Caco-2 (cell line): Measurements from ENCODE around the gene CDCA8. TPM values are rescaled to one million over a fixed set of nuclear protein-coding genes. Genes with fewer than 3 reads are reported as not detected.

Source experiments
- BruUV-seq: library from RNA; stranded (reverse); fragments of 400-500 nt; replicated peaks from 2 replicates; lab custom pipeline; 2021; lab: Mats Ljungman, UMichigan
- CTCF ChIA-PET: fragments of 300-600 bp; sonication (Branson Sonifier 250); formaldehyde crosslinking; loops from one replicate; lab custom pipeline; 2022; ENCODE audit warnings: antibody characterized with exemption; lab: Charles Lee
- POLR2A ChIA-PET: fragments of 300-600 bp; sonication (Branson Sonifier 250); formaldehyde crosslinking; loops from one replicate; lab custom pipeline; 2022; ENCODE audit warnings: antibody characterized with exemption; lab: Charles Lee
- DNase-seq, 2 experiments: peaks; one replicate each; pipeline versions ENCODE4 v3.0.0 to v3.0.0-alpha.2; 2020 to 2022
- H3K27me3 ChIP-seq: replicated peaks from 2 replicates; pipeline ENCODE4 v1.6.0; 2011; ENCODE audit warnings: low read length; ENCODE audit not compliant: control insufficient read depth, insufficient read depth
- H3K36me3 ChIP-seq: 2 replicates; pipeline ENCODE4 v1.5.1; 2011; ENCODE audit warnings: low read length; ENCODE audit not compliant: control insufficient read depth, insufficient read depth
- H3K4me1 ChIP-seq: fragments of 250-450 bp; sonication (Bioruptor Pico); 2 replicates; pipeline ENCODE4 v1.5.1; 2020; ENCODE audit warnings: mild to moderate bottlenecking
- H3K4me3 ChIP-seq: 2 replicates; pipeline ENCODE4 v1.5.1; 2011; ENCODE audit warnings: low read depth, mild to moderate bottlenecking, control low read depth, low read length
- H3K9me3 ChIP-seq: fragments of 250-450 bp; sonication (Bioruptor Pico); 2 replicates; pipeline ENCODE4 v1.5.1; 2020; ENCODE audit warnings: mild to moderate bottlenecking, moderate library complexity
- H3K27ac Mint-ChIP-seq: one replicate; pipeline ENCODE4 v1.8.0; 2022; ENCODE audit warnings: mixed read lengths; ENCODE audit not compliant: unreplicated experiment
- H3K27me3 Mint-ChIP-seq: one replicate; pipeline ENCODE4 v1.8.0; 2022; ENCODE audit warnings: mixed read lengths; ENCODE audit not compliant: insufficient read depth, unreplicated experiment
- H3K36me3 Mint-ChIP-seq: one replicate; pipeline ENCODE4 v1.8.0; 2022; ENCODE audit warnings: mild to moderate bottlenecking, mixed read lengths; ENCODE audit not compliant: insufficient read depth, unreplicated experiment
- H3K4me1 Mint-ChIP-seq: one replicate; pipeline ENCODE4 v1.8.0; 2022; ENCODE audit warnings: low read depth, mixed read lengths; ENCODE audit not compliant: unreplicated experiment
- H3K4me3 Mint-ChIP-seq: one replicate; pipeline ENCODE4 v1.8.0; 2022; ENCODE audit warnings: mild to moderate bottlenecking, moderate library complexity, mixed read lengths; ENCODE audit not compliant: unreplicated experiment
- H3K9me3 Mint-ChIP-seq: one replicate; pipeline ENCODE4 v1.8.0; 2022; ENCODE audit warnings: mixed read lengths; ENCODE audit not compliant: unreplicated experiment
- CTCF ChIP-seq, 2 experiments: fragments of 200-600 bp in 1 of 2; IDR thresholded peaks; 1 replicate in 1 of 2; 2 replicates in 1 of 2; pipeline versions ENCODE4 v1.5.1 to v1.8.0; 2011 to 2022; ENCODE audit warnings: antibody characterized with exemption in 1 of 2, control low read depth in 1 of 2, inconsistent platforms in 1 of 2, low read depth in 1 of 2, low read length in 1 of 2, mild to moderate bottlenecking in 1 of 2, moderate library complexity in 1 of 2; ENCODE audit not compliant: insufficient read depth in 1 of 2, severe bottlenecking in 1 of 2, unreplicated experiment in 1 of 2
- intact Hi-C: fragments of 100-400 bp; cut with micrococcal nuclease; formaldehyde crosslinking; loops from one replicate; pipeline ENCODE4 v1.10.0; 2022; ENCODE audit not compliant: unreplicated experiment
- total RNA-seq: library from RNA; stranded (reverse); gene quantifications from 2 replicates; pipeline ENCODE4 v1.2.3, GENCODE V29; 2022

Gene CDCA8
- total RNA-seq, 1 experiment from 2014 or later = 37.0 TPM

GRCh38 chr1:37746806-37747205 is 54.5 kb downstream of the CDCA8 start:
- Mint-ChIP-seq H3K27me3 (no peaks in the 10 kb centered on the region), H3K9me3 (no peaks in the 10 kb centered on the region), H3K36me3 (no peaks in the 10 kb centered on the region), H3K27ac (no peak overlapping the region), H3K4me3 (no peak overlapping the region), H3K4me1 (no peaks in the 10 kb centered on the region)
- no peak overlapping the region for H3K4me3 ChIP-seq
- no peak for TF ChIP-seq CTCF (IDR thresholded peaks at IDR 0.05; ENCODE audit: insufficient read depth in 1 of 2, low read depth in 1 of 2, low read length in 1 of 2, severe bottlenecking in 1 of 2, unreplicated experiment in 1 of 2)
- BruUV-seq = no TSS peak
- intact Hi-C loops = no loop called here
- no peaks in the 10 kb centered on the region for H3K36me3 ChIP-seq
- CTCF ChIA-PET = no interaction called here
- POLR2A ChIA-PET = no interaction called here
- DNase-seq = no peak
- H3K27me3 ChIP-seq = no peaks in the 10 kb centered on the region
- H3K9me3 ChIP-seq = no peaks in the 10 kb centered on the region
- H3K4me1 ChIP-seq = no peaks in the 10 kb centered on the region

DNA sequence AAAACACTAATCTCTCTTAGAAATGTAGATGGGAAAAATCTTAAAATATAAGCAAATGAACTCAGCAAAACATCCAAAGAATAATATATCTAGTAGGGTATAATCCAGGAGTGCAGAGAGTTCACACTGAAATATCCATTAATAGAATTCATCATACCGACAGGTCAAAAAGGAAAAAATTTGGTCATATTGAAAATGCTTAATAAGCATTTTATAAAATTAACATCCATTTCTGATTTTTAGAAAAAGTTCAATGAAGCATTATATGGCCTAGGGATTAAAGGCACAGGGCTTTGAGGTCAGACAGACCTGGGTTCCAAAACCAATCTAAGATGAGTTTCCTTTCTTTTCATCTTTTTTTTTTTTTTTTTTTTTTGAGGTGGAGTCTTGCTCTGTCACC is 56.2 kb downstream of the CDCA8 start:
- CTCF ChIA-PET = no interaction called here
- no TSS peak for BruUV-seq
- TF ChIP-seq CTCF (IDR thresholded peaks at IDR 0.05; ENCODE audit: insufficient read depth in 1 of 2, low read depth in 1 of 2, low read length in 1 of 2, severe bottlenecking in 1 of 2, unreplicated experiment in 1 of 2) = no peak
- no peak overlapping the region for H3K27ac Mint-ChIP-seq
- intact Hi-C loops = no loop called here
- no peaks in the 10 kb centered on the region for H3K9me3 Mint-ChIP-seq
- no peaks in the 10 kb centered on the region for H3K9me3 ChIP-seq
- no peak overlapping the region for H3K4me3 Mint-ChIP-seq
- peaks cover 3% of the 10 kb centered on the region for H3K27me3 Mint-ChIP-seq
- POLR2A ChIA-PET = no interaction called here
- H3K4me1 Mint-ChIP-seq = no peaks in the 10 kb centered on the region
- no peaks in the 10 kb centered on the region for H3K27me3 ChIP-seq
- H3K4me1 ChIP-seq = no peaks in the 10 kb centered on the region
- no peak overlapping the region for H3K4me3 ChIP-seq
- no peak for DNase-seq
- no peaks in the 10 kb centered on the region for H3K36me3 ChIP-seq
- H3K36me3 Mint-ChIP-seq = no peaks in the 10 kb centered on the region

DNA sequence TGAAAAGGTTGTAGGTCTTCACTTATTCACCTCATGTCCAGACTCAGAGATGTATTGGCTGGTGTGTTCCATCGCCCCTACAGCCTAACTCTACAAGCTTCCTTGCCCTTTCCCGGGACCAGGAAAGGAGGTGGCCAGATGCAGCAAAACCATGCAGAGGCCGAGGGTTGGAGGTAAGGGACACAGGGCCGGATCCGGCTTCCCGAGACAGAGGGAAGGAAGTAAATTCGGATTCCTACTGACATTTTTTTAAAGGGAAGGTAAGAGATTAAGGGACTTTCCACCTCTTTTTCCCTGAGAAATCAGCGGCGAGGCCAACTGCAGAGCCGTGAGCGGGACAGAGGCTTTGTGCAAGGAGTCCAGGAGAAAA is 59.9 kb downstream of the CDCA8 start:
- no peaks in the 10 kb centered on the region for H3K27me3 ChIP-seq
- POLR2A ChIA-PET = no interaction called here

More for the DNA sequence above, 59.9 kb downstream of the CDCA8 start:
- TF ChIP-seq CTCF (IDR thresholded peaks at IDR 0.05; ENCODE audit: insufficient read depth in 1 of 2, low read depth in 1 of 2, low read length in 1 of 2, severe bottlenecking in 1 of 2, unreplicated experiment in 1 of 2) = no peak
- intact Hi-C loops = loop anchor here (5.0 kb wide), 1 partner anchor 60 kb away; the partner anchor contains the start of gene CDCA8
- Histone ChIP-seq H3K36me3 (no peaks in the 10 kb centered on the region), H3K9me3 (no peaks in the 10 kb centered on the region), H3K4me3 (peak overlapping the region; percentile 32), H3K4me1 (no peaks in the 10 kb centered on the region)
- no peaks in the 10 kb centered on the region for H3K4me1 Mint-ChIP-seq
- H3K27me3 Mint-ChIP-seq = peaks cover 3% of the 10 kb centered on the region
- no peaks in the 10 kb centered on the region for H3K9me3 Mint-ChIP-seq
- H3K4me3 Mint-ChIP-seq = peak overlapping the region; percentile 70
- no peak overlapping the region for H3K27ac Mint-ChIP-seq
- CTCF ChIA-PET = no interaction called here
- no peak for DNase-seq
- no peaks in the 10 kb centered on the region for H3K36me3 Mint-ChIP-seq
- TSS peak; percentile 26 for BruUV-seq
